Karpas-422 (cell line): ENCODE results near the gene CLDN12. TPM values are rescaled to one million over a fixed set of nuclear protein-coding genes. Genes with fewer than 3 reads are reported as not detected.

Experiments
- DNase-seq: peaks from one replicate; pipeline ENCODE4 v3.0.0-alpha.2; 2015
- H2AFZ ChIP-seq: fragments of 200-600 bp; sonication (generic); 2 replicates; pipeline ENCODE4 v1.6.1; 2014; ENCODE audit warnings: antibody characterized with exemption, low read length, mixed read lengths
- H3K27ac ChIP-seq: fragments of 200-600 bp; sonication (generic); 2 replicates; pipeline ENCODE4 v1.5.1; 2014; ENCODE audit warnings: mild to moderate bottlenecking, low read length, moderate library complexity
- H3K27me3 ChIP-seq: fragments of 200-600 bp; sonication (generic); 2 replicates; pipeline ENCODE4 v1.6.1; 2014; ENCODE audit warnings: low read length, mixed read lengths
- H3K36me3 ChIP-seq: fragments of 200-600 bp; sonication (generic); 2 replicates; pipeline ENCODE4 v1.6.1; 2014; ENCODE audit warnings: low read length, mixed read lengths; ENCODE audit not compliant: insufficient read depth
- H3K4me1 ChIP-seq: fragments of 200-600 bp; sonication (generic); 2 replicates; pipeline ENCODE4 v1.6.1; 2014; ENCODE audit warnings: mild to moderate bottlenecking, low read length, mixed read lengths
- H3K4me2 ChIP-seq: fragments of 200-600 bp; sonication (generic); 2 replicates; pipeline ENCODE4 v1.6.1; 2014; ENCODE audit warnings: low read length, low read depth, mild to moderate bottlenecking; ENCODE audit not compliant: poor library complexity, severe bottlenecking
- H3K4me3 ChIP-seq: fragments of 200-600 bp; sonication (generic); 2 replicates; pipeline ENCODE4 v1.5.1; 2014; ENCODE audit warnings: mild to moderate bottlenecking, antibody characterized with exemption, low read length, mixed read lengths
- H3K79me2 ChIP-seq: fragments of 200-600 bp; sonication (generic); 2 replicates; pipeline ENCODE4 v1.6.1; 2014; ENCODE audit warnings: mild to moderate bottlenecking, low read length, mixed read lengths
- H3K9ac ChIP-seq: fragments of 200-600 bp; sonication (generic); 2 replicates; pipeline ENCODE4 v1.6.0; 2014; ENCODE audit warnings: low read length
- H3K9me2 ChIP-seq: fragments of 200-600 bp; sonication (generic), shearing (Covaris generic); replicated peaks from 2 replicates; pipeline ENCODE4 v1.6.0; 2014; ENCODE audit warnings: mild to moderate bottlenecking, low read length, moderate library complexity; ENCODE audit not compliant: insufficient read depth
- H3K9me3 ChIP-seq: fragments of 300-700, 200-600 bp; sonication (generic); 2 replicates; pipeline ENCODE4 v1.6.1; 2014; ENCODE audit warnings: low read length, mixed read lengths
- H4K20me1 ChIP-seq: fragments of 200-600 bp; sonication (generic); 2 replicates; pipeline ENCODE4 v1.6.1; 2014; ENCODE audit warnings: mild to moderate bottlenecking, antibody characterized with exemption, low read length, low read depth; ENCODE audit not compliant: insufficient read depth
- total RNA-seq: library from RNA; depleted of rRNA; stranded (reverse); fragments of >200 nt; shearing (Covaris generic); gene quantifications from 2 replicates; pipeline ENCODE4 v1.2.3, GENCODE V29; 2014; ENCODE audit warnings: low replicate concordance

CLDN12 gene
- total RNA-seq, 1 experiment from 2014 or later: 9.1 TPM

DNA sequence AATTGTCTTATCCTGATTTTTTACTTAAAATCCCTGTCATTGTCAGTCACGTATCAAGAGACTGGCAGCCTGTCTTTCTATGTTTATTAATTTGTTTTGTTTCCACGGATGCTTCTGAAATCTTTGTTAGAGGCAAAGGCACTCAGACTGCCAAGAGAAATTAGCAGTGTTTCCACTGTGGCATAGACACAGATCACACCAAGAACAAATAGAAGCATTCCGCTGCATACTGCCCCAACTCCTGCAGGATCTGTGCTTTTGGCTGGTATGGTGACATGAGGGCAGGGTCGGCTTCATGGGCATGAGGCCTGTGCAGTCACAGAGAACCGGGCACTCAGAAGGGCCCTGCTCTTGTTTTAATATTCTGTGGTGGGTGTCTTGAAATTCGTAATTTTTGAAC is 18.4 kb downstream of the CLDN12 start:
- Histone ChIP-seq H3K27ac (no peak overlapping the region), H2AFZ (no peak overlapping the region), H3K27me3 (no peaks in the 10 kb centered on the region), H3K79me2 (no peaks in the 10 kb centered on the region), H3K36me3 (no peaks in the 10 kb centered on the region), H4K20me1 (no peaks in the 10 kb centered on the region), H3K9ac (no peak overlapping the region), H3K4me2 (no peak overlapping the region), H3K4me3 (no peak overlapping the region), H3K9me2 (no peaks in the 10 kb centered on the region), H3K9me3 (no peaks in the 10 kb centered on the region), H3K4me1 (no peaks in the 10 kb centered on the region)
- no peak for DNase-seq

DNA sequence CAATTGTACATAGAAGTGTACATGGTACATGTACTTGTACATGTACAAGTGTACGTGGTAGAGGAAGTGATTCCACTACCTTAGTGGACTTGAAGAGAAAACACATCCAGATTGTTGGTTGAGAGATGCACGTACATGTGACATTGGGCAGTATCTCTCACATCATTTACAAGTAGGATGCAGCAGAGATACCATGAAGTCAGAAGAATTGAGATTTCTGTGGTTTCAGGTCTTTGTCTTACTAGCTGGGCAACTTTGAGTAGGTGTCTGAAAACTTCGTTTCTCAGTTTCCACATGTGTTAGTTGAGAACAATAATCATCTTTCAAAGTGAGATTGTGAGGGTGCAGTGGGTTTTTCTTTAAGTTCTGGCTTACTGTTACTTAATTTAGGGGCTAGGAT is 21.5 kb downstream of the CLDN12 start:
- no peak overlapping the region for H3K9ac ChIP-seq
- no peak for DNase-seq
- no peaks in the 10 kb centered on the region for H4K20me1 ChIP-seq
- H3K4me3 ChIP-seq: no peak overlapping the region
- no peaks in the 10 kb centered on the region for H3K4me1 ChIP-seq
- no peak overlapping the region for H2AFZ ChIP-seq
- H3K36me3 ChIP-seq: no peaks in the 10 kb centered on the region
- no peaks in the 10 kb centered on the region for H3K79me2 ChIP-seq
- H3K9me2 ChIP-seq: no peaks in the 10 kb centered on the region
- no peak overlapping the region for H3K27ac ChIP-seq
- no peaks in the 10 kb centered on the region for H3K27me3 ChIP-seq
- H3K9me3 ChIP-seq: no peaks in the 10 kb centered on the region
- no peak overlapping the region for H3K4me2 ChIP-seq

DNA sequence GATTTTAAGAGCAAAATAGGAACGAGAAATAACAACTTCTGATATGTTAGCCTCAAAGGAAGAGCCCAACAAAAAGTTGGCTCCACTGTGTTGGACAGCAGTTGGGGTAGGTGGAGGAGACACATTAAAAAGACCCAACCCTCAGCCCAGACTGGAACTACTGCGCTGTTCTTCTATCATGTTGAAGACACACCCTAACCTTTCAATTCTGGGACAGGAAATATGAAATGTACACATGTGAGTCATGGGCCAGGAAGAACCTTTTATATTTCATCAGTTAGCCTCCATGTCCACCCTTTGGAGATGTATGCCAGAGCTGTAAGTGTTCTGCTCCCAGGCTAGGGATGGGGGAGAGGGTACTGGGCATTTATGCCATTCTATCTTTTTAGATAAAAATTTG is 22.1 kb downstream of the CLDN12 start:
- Histone ChIP-seq H3K9me3 (no peaks in the 10 kb centered on the region), H3K27ac (no peak overlapping the region), H3K36me3 (no peaks in the 10 kb centered on the region), H3K4me2 (no peak overlapping the region), H4K20me1 (no peaks in the 10 kb centered on the region), H3K27me3 (no peaks in the 10 kb centered on the region), H3K4me1 (no peaks in the 10 kb centered on the region), H3K79me2 (no peaks in the 10 kb centered on the region), H3K9me2 (no peaks in the 10 kb centered on the region), H3K4me3 (no peak overlapping the region), H2AFZ (no peak overlapping the region), H3K9ac (no peak overlapping the region)
- no peak for DNase-seq

DNA sequence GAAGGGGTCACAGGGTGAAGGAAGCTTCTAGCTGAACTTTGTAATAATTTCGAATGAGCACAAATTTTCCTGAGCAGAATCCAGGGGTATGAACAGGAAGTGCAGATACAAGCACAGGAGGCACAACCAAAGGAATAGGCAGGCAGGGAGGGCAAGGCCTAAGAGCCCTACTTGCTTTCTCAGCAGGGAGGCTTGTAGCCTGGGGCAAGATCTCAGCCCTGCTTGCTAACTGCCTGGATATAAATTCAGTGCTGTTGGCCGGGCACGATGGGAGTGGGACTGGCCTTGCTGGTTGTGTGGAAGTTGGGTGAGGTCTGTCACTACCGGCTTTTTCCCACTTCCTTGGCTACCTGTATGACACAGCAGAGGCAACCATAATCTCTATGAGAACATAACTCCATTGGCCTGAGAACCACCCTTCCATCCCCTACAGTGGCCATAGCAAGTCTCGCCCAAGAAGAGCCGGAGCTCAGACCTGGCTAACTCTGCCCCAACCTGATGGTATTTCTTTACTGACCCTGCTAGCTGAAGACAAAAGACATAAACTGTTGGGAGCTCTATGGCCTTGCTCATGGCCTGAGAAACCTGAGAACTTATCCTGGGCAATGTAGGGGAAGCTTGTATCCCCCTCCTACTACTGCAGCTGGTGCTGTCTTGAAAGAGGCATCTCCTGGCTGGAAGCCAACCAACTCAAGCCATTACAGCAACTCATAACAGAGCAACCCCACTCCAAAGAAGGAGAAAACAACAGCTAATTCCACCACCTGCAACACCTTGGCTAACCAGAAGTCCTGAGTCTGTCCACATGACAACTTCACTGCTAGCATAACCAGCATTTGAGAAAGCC is 27.6 kb downstream of the CLDN12 start:
- peaks cover 4% of the 10 kb centered on the region; the same call in 1 of the 2 replicates for H3K9me3 ChIP-seq
- no peaks in the 10 kb centered on the region for H3K36me3 ChIP-seq
- H4K20me1 ChIP-seq: no peaks in the 10 kb centered on the region
- no peak overlapping the region for H2AFZ ChIP-seq
- H3K79me2 ChIP-seq: no peaks in the 10 kb centered on the region
- no peak for DNase-seq
- H3K27me3 ChIP-seq: no peaks in the 10 kb centered on the region
- no peaks in the 10 kb centered on the region for H3K4me1 ChIP-seq
- H3K9me2 ChIP-seq: no peaks in the 10 kb centered on the region
- no peak overlapping the region for H3K27ac ChIP-seq
- H3K4me3 ChIP-seq: no peak overlapping the region
- no peak overlapping the region for H3K4me2 ChIP-seq
- H3K9ac ChIP-seq: no peak overlapping the region

DNA sequence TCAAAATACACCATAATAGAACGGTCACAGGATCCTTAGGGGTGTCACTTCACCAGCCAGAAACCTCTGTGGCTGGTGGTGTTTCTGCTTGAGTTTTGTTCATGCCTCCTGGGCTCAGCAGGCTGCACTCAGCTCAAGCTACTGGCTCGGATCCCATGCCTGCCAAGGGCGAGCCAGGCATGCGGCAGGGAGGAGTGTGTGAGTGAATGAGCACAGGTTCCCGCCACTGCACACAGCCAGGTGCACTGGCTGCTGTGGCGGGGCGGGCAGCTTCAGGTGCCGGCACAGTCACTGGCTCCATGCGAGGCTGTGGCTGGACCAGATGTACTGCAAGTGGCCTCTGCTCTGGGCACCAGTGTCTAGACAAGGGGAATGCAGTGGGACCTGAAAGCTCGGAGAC is 29.5 kb downstream of the CLDN12 start:
- Histone ChIP-seq H3K4me3 (no peak overlapping the region), H4K20me1 (no peaks in the 10 kb centered on the region), H3K4me1 (no peaks in the 10 kb centered on the region), H3K27ac (no peak overlapping the region), H3K9me2 (no peaks in the 10 kb centered on the region), H3K4me2 (no peak overlapping the region), H2AFZ (no peak overlapping the region), H3K9me3 (peaks cover 4% of the 10 kb centered on the region; the same call in 1 of the 2 replicates), H3K79me2 (no peaks in the 10 kb centered on the region), H3K36me3 (no peaks in the 10 kb centered on the region), H3K9ac (no peak overlapping the region), H3K27me3 (no peaks in the 10 kb centered on the region)
- no peak for DNase-seq

DNA sequence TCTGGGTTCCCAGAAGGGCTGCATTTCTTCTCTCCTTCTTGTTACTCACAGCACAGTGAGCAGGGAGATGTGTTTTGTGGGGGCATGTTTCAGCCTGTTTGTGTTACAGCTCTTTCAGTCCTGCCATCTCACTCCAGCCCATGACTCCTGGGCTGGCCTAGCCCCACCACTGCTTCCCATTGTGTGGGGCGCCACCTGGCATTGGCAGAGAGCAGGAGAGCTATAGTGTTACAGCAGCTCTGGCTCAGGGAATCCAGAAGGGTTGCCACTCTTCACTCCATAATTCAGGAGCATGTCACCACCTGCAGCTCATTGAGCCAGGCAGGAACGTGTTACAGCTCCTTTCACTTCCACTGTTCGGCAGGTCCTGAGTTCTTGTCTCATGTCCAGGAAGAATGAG is 30.0 kb downstream of the CLDN12 start:
- Histone ChIP-seq H3K27me3 (no peaks in the 10 kb centered on the region), H3K4me1 (no peaks in the 10 kb centered on the region), H3K9ac (no peak overlapping the region), H3K79me2 (no peaks in the 10 kb centered on the region), H3K27ac (no peak overlapping the region), H2AFZ (no peak overlapping the region), H3K9me2 (no peaks in the 10 kb centered on the region), H4K20me1 (no peaks in the 10 kb centered on the region), H3K9me3 (peaks cover 4% of the 10 kb centered on the region; the same call in 1 of the 2 replicates), H3K4me2 (no peak overlapping the region), H3K36me3 (no peaks in the 10 kb centered on the region), H3K4me3 (no peak overlapping the region)
- DNase-seq: no peak

DNA sequence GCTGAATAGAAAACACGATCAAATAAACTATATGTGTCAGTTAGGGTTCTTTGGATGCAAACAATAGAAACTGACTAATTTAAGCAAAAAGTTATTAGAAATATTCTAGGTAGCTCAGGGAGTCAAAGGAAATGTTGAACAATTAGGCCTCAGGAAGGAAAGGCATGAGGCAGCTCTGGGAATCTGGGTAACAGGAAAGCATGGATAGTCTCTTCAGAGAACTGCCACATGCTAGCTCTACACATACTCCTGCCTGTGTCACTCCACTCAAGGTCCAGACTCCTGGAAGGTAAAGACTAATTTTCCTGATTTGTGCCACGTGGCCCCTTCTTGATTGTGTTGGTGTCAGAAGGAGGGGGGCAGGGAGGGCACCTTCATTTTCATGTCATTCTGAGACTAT is 42.4 kb downstream of the CLDN12 start:
- no peak overlapping the region for H3K9ac ChIP-seq
- H3K9me3 ChIP-seq: no peaks in the 10 kb centered on the region
- H3K9me2 ChIP-seq: no peaks in the 10 kb centered on the region
- H3K27ac ChIP-seq: no peak overlapping the region
- no peak overlapping the region for H3K4me3 ChIP-seq
- H3K4me1 ChIP-seq: no peaks in the 10 kb centered on the region
- H3K79me2 ChIP-seq: no peaks in the 10 kb centered on the region
- no peak overlapping the region for H3K4me2 ChIP-seq
- DNase-seq: no peak
- 0 out of 2 replicates have a peak overlapping the region, but pooled peaks have one; percentile 27 for H2AFZ ChIP-seq
- H3K27me3 ChIP-seq: no peaks in the 10 kb centered on the region
- no peaks in the 10 kb centered on the region for H4K20me1 ChIP-seq
- no peaks in the 10 kb centered on the region for H3K36me3 ChIP-seq

DNA sequence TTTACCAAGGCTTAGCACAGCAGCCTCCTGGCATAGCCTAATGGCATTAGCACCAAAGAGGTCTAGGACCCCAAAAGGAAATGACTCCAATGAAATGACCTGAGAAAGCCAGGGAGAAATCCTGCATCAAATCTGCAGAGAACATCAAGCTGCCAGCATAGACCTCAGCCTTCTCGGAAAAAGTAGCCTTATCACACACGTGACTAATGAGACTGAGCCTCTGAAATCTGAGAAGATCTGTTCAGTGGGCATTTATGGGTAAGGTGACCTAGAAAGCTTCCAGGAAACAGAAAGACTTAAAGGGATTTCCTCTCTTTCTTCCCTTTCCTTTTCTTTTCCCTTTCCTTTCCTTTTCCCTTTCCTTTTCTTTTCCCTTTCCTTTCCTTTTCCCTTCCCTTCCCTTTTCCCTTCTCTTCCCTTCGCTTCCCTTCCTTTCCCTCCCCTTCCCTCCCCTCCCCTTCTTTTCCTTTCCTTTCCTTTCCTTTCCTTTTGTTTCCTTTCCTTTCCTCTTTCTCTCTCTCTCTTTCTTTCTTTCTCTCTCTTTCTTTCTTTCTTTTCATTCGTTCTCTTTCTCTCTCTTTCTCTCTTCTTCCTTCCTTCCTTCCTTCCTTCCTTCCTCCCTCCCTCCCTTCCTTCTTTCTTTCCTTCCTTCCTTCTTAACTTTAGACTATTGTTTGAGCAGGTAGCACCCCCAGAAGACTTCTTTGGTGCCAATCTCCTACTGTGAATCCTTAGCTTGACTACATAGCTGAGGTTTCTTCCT is 43.1 kb downstream of the CLDN12 start:
- Histone ChIP-seq H3K9me3 (no peaks in the 10 kb centered on the region), H4K20me1 (no peaks in the 10 kb centered on the region), H3K4me2 (no peak overlapping the region), H2AFZ (no peak overlapping the region), H3K4me1 (no peaks in the 10 kb centered on the region), H3K4me3 (no peak overlapping the region), H3K9ac (no peak overlapping the region), H3K36me3 (no peaks in the 10 kb centered on the region), H3K9me2 (no peaks in the 10 kb centered on the region), H3K27me3 (no peaks in the 10 kb centered on the region), H3K27ac (no peak overlapping the region), H3K79me2 (no peaks in the 10 kb centered on the region)
- DNase-seq: no peak
